Smooth muscle cell (in vitro differentiated cells): Measurements from ENCODE around the gene CBX1. TPM values are rescaled to one million over a fixed set of nuclear protein-coding genes. Genes with fewer than 3 reads are reported as not detected.

ENCODE experiments used
- DNase-seq: peaks from one replicate; lab custom pipeline; 2025; ENCODE audit not compliant: unreplicated experiment; lab: John Stamatoyannopoulos, UW
- H2AFZ ChIP-seq: fragments of 200-600 bp; sonication (generic); 2 replicates; pipeline ENCODE4 v1.6.0; 2016; ENCODE audit warnings: antibody characterized with exemption, low read depth, mild to moderate bottlenecking
- H3F3A ChIP-seq: fragments of 200-600 bp; sonication (generic); 2 replicates; pipeline ENCODE4 v1.6.0; 2017; ENCODE audit warnings: antibody characterized with exemption, low read depth
- H3K27ac ChIP-seq: fragments of 200-600 bp; sonication (generic); 2 replicates; pipeline ENCODE4 v1.5.1; 2016; ENCODE audit warnings: low read depth, mild to moderate bottlenecking
- H3K27me3 ChIP-seq: fragments of 200-600 bp; sonication (generic); 2 replicates; pipeline ENCODE4 v1.6.1; 2016; ENCODE audit warnings: low read depth, mild to moderate bottlenecking
- H3K36me3 ChIP-seq: fragments of 200-600 bp; sonication (generic); 2 replicates; pipeline ENCODE4 v1.5.1; 2016; ENCODE audit warnings: low read depth
- H3K4me1 ChIP-seq: fragments of 200-600 bp; sonication (generic); 2 replicates; pipeline ENCODE4 v1.5.1; 2016; ENCODE audit warnings: low read depth
- H3K4me2 ChIP-seq: fragments of 200-600 bp; sonication (generic); 2 replicates; pipeline ENCODE4 v1.6.0; 2016; ENCODE audit warnings: mild to moderate bottlenecking
- H3K4me3 ChIP-seq: fragments of 200-600 bp; sonication (generic); 2 replicates; pipeline ENCODE4 v1.5.1; 2016; ENCODE audit warnings: mild to moderate bottlenecking
- H3K79me2 ChIP-seq: fragments of 200-600 bp; sonication (generic); 2 replicates; pipeline ENCODE4 v1.6.0; 2016; ENCODE audit warnings: low read depth, mild to moderate bottlenecking
- H3K9ac ChIP-seq: fragments of 200-600 bp; sonication (generic); 2 replicates; pipeline ENCODE4 v1.6.0; 2016; ENCODE audit warnings: low read depth
- H3K9me3 ChIP-seq: fragments of 200-600 bp; sonication (generic); replicated peaks from 2 replicates; pipeline ENCODE4 v1.5.1; 2016; ENCODE audit warnings: low read depth
- H4K20me1 ChIP-seq: fragments of 200-600 bp; sonication (generic); 2 replicates; pipeline ENCODE4 v1.6.0; 2016; ENCODE audit warnings: low read depth
- CTCF ChIP-seq: fragments of 200-600 bp; sonication (generic); IDR thresholded peaks from 2 replicates; pipeline ENCODE4 v1.5.1; 2017; ENCODE audit warnings: borderline replicate concordance, mild to moderate bottlenecking, antibody characterized with exemption; ENCODE audit not compliant: insufficient read depth, poor library complexity, severe bottlenecking
- WGBS: methylation state at CpG from one replicate; pipeline ENCODE4 v1.1.7; 2016; ENCODE audit warnings: low lambda C conversion rate; 5-methylcytosine and 5-hydroxymethylcytosine counted together
- polyA plus RNA-seq: library from polyadenylated mRNA; unstranded; fragments of >200 nt; fragmentation: Nextera tagmentation; extraction: Ambion mirVana; gene quantifications from 2 replicates; pipeline ENCODE4 v1.2.1, GENCODE V29; 2016
- total RNA-seq: library from RNA; depleted of rRNA; stranded (reverse); fragments of >200 nt; gene quantifications from 2 replicates; pipeline ENCODE4 v1.2.3, GENCODE V29; 2014

Gene CBX1
- total and polyA plus RNA-seq, 2 experiments from 2014 or later: 32.7 to 63.4 TPM

GRCh38 chr17:48058393-48059124 is 42.7 kb downstream of the CBX1 start:
- Histone ChIP-seq H4K20me1 (peaks cover 65% of the 10 kb centered on the region), H3K4me1 (peaks cover 15% of the 10 kb centered on the region), H3K4me2 (no peak overlapping the region), H3K36me3 (peaks cover 4% of the 10 kb centered on the region), H2AFZ (no peak overlapping the region), H3K9ac (no peak overlapping the region), H3K9me3 (no peaks in the 10 kb centered on the region), H3F3A (peaks cover 27% of the 10 kb centered on the region), H3K4me3 (no peak overlapping the region), H3K79me2 (peaks cover 45% of the 10 kb centered on the region), H3K27ac (peak overlapping the region; percentile 25), H3K27me3 (no peaks in the 10 kb centered on the region)
- DNase-seq: no peak
- 91% methylated on average over 11 of the region's 11 CpGs for WGBS
- TF ChIP-seq CTCF: no peak

DNA sequence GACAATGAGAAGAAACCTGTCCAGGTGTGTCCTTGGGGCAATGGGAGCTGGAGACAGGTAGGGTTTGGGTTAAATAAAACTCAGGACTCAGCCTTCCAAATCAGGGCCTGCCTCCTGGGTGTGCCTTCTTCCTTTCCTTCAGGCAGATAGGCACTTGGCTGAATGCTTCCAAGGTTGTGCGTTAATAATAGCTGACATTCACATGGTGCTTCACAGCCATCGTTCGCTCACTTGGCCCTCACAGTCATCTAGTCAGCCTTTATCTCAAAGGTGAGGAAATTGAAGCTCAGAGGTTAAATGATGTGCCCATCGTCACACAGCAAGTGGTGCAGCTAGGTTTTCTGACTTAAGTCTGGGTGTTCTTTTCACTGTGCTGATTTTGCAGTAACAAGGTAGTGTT is 43.7 kb downstream of the CBX1 start:
- peaks cover 50% of the 10 kb centered on the region for H3K79me2 ChIP-seq
- H3K9ac ChIP-seq: no peak overlapping the region
- H3K4me3 ChIP-seq: no peak overlapping the region
- peaks cover 28% of the 10 kb centered on the region for H3F3A ChIP-seq
- no peak overlapping the region for H2AFZ ChIP-seq
- peak overlapping the region; percentile 94 for H3K27ac ChIP-seq
- WGBS: 81% methylated on average over 4 of the region's 4 CpGs
- no peak for TF ChIP-seq CTCF
- H3K9me3 ChIP-seq: no peaks in the 10 kb centered on the region
- DNase-seq: no peak
- H3K4me2 ChIP-seq: no peak overlapping the region
- peaks cover 23% of the 10 kb centered on the region for H3K4me1 ChIP-seq
- H3K27me3 ChIP-seq: no peaks in the 10 kb centered on the region
- H3K36me3 ChIP-seq: no peaks in the 10 kb centered on the region
- peaks cover 75% of the 10 kb centered on the region for H4K20me1 ChIP-seq

GRCh38 chr17:48056879-48057278 is 44.4 kb downstream of the CBX1 start:
- no peaks in the 10 kb centered on the region for H3K36me3 ChIP-seq
- H3K4me3 ChIP-seq: no peak overlapping the region
- WGBS: 85% methylated on average over 2 of the region's 2 CpGs
- DNase-seq: no peak
- H3K4me2 ChIP-seq: peak overlapping the region; percentile 85
- peaks cover 31% of the 10 kb centered on the region for H3K4me1 ChIP-seq
- H3K9ac ChIP-seq: no peak overlapping the region
- H3F3A ChIP-seq: peaks cover 30% of the 10 kb centered on the region
- H3K9me3 ChIP-seq: no peaks in the 10 kb centered on the region
- peak overlapping the region; percentile 94 for H3K27ac ChIP-seq
- no peak overlapping the region for H2AFZ ChIP-seq
- peaks cover 58% of the 10 kb centered on the region for H3K79me2 ChIP-seq
- no peak for TF ChIP-seq CTCF
- peaks cover 77% of the 10 kb centered on the region for H4K20me1 ChIP-seq
- H3K27me3 ChIP-seq: no peaks in the 10 kb centered on the region

GRCh38 chr17:48056246-48056745 is 45.0 kb downstream of the CBX1 start:
- Histone ChIP-seq H3K4me1 (peaks cover 31% of the 10 kb centered on the region), H2AFZ (no peak overlapping the region), H3F3A (peaks cover 28% of the 10 kb centered on the region), H3K27me3 (no peaks in the 10 kb centered on the region), H4K20me1 (peaks cover 77% of the 10 kb centered on the region), H3K27ac (peak overlapping the region; percentile 94), H3K36me3 (no peaks in the 10 kb centered on the region), H3K9me3 (no peaks in the 10 kb centered on the region), H3K79me2 (peaks cover 64% of the 10 kb centered on the region), H3K4me3 (no peak overlapping the region), H3K4me2 (peak overlapping the region; percentile 85), H3K9ac (peak overlapping the region; percentile 72)
- WGBS: 92% methylated on average over 10 of the region's 10 CpGs
- no peak for DNase-seq
- TF ChIP-seq CTCF: no peak
